GM06990 (cell line): ENCODE measurements around the gene MAP3K9.
"Not testable (repeated sequence)": the region's sequence is repeated elsewhere in the genome, so short reads cannot be mapped to it uniquely, and the experiment has no call there.

Source experiments
- DNase-seq: peaks from one replicate; pipeline ENCODE4 v3.0.0-alpha.2; 2011; ENCODE audit not compliant: insufficient read length; ENCODE audit errors: extremely low read depth
- H3K27me3 ChIP-seq: replicated peaks from 2 replicates; pipeline ENCODE4 v1.6.0; 2011; ENCODE audit warnings: low read length; ENCODE audit not compliant: control insufficient read depth, insufficient read depth
- H3K36me3 ChIP-seq: 2 replicates; pipeline ENCODE4 v1.5.1; 2011; ENCODE audit warnings: low read length; ENCODE audit not compliant: control insufficient read depth, insufficient read depth
- H3K4me3 ChIP-seq: replicated peaks from 2 replicates; pipeline ENCODE4 v1.5.1; 2011; ENCODE audit warnings: low read depth, mild to moderate bottlenecking, control low read depth, low read length
- TF ChIP-seq, protein P1 (sequence below): IDR thresholded peaks from 2 replicates; pipeline ENCODE4 v1.5.1; 2011; ENCODE audit warnings: low read length, control low read depth, mild to moderate bottlenecking, inconsistent platforms; ENCODE audit not compliant: insufficient read depth, poor library complexity, severe bottlenecking

The MAP3K9 gene

DNA sequence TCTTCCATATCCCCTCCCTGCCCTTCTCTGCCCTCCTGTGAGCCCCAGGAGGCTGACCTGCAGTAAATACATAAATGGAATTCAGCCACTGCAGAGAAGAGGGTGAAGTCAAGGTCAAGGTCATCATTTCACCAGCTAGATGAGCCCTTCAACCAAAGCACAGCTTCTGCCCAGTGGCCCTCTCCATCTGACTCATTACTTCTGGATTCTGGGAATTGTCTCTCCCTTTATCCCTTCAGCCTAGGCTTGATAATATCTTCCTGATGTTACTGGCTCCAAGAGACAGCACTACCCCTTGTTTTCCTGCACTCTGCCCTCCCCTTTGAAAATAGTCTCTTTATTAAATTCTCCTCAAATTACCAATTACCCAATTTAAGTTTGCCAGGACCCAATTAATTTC is 103.1 kb downstream of the MAP3K9 start:
- no peaks in the 10 kb centered on the region for H3K36me3 ChIP-seq
- H3K27me3 ChIP-seq = no peaks in the 10 kb centered on the region
- H3K4me3 ChIP-seq = no peak overlapping the region
- TF ChIP-seq, protein P1, sequence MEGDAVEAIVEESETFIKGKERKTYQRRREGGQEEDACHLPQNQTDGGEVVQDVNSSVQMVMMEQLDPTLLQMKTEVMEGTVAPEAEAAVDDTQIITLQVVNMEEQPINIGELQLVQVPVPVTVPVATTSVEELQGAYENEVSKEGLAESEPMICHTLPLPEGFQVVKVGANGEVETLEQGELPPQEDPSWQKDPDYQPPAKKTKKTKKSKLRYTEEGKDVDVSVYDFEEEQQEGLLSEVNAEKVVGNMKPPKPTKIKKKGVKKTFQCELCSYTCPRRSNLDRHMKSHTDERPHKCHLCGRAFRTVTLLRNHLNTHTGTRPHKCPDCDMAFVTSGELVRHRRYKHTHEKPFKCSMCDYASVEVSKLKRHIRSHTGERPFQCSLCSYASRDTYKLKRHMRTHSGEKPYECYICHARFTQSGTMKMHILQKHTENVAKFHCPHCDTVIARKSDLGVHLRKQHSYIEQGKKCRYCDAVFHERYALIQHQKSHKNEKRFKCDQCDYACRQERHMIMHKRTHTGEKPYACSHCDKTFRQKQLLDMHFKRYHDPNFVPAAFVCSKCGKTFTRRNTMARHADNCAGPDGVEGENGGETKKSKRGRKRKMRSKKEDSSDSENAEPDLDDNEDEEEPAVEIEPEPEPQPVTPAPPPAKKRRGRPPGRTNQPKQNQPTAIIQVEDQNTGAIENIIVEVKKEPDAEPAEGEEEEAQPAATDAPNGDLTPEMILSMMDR = no peak
- DNase-seq = no peak

DNA sequence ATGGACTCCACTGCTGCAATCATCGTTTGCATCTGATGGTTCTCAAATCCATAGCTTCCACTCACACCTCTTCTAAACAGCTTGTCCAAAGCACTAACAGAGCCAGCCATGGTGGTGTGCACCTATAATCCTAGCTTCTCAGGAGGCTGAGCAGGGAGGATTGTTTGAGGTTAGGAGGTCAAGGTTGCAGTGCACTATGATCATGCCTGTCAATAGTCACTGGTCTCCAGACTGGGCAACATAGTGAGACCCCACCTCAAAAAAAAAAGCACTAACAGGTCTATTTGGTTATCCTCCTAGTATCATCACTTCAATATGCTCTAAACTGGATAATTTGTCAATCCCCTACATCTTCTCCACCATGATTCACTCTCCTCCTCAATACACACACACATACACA is 104.4 kb downstream of the MAP3K9 start:
- Histone ChIP-seq H3K4me3 (no peak overlapping the region), H3K27me3 (no peaks in the 10 kb centered on the region), H3K36me3 (no peaks in the 10 kb centered on the region)
- TF ChIP-seq, protein P1 = no peak
- no peak for DNase-seq

DNA sequence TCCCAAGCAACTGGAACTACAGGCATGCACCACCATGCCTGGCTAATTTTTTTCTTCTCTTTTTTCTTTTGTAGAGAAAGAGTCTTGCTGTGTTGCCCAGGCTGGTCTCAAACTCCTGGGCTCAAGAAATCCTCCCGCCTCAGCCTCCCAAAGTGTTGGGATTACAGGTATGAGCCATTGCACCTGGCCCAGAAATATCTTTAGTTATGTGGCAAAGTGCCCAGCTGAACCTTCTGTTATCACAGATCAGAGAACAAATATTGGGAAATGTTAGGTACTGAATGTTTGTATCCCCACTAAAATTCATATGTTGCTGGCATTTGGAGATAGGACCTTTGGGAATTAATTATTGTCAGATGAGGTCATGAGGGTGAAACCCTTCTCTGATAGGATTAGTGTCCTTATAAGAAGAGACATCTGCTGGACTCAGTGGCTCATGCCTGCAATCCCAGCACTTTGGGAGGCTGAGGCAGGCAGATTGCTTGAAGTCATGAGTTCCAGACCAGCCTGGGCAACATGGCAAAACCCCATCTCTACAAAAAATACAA is 105.6 kb downstream of the MAP3K9 start:
- H3K27me3 ChIP-seq, H3K4me3 ChIP-seq, DNase-seq, H3K36me3 ChIP-seq: not testable (repeated sequence)

- no peaks in the 10 kb centered on the region for H3K27me3 ChIP-seq
- TF ChIP-seq, protein P1 = no peak
- no peaks in the 10 kb centered on the region for H3K36me3 ChIP-seq
- no peak for DNase-seq
- H3K4me3 ChIP-seq = no peak overlapping the region
These were observed 107.2 kb downstream of the MAP3K9 start for GRCh38 chr14:70702161-70702560.

GRCh38 chr14:70701610-70702009 is 107.7 kb downstream of the MAP3K9 start:
- H3K4me3 ChIP-seq = no peak overlapping the region
- H3K27me3 ChIP-seq = no peaks in the 10 kb centered on the region
- TF ChIP-seq, protein P1 = no peak
- H3K36me3 ChIP-seq = no peaks in the 10 kb centered on the region
- DNase-seq = no peak

DNA sequence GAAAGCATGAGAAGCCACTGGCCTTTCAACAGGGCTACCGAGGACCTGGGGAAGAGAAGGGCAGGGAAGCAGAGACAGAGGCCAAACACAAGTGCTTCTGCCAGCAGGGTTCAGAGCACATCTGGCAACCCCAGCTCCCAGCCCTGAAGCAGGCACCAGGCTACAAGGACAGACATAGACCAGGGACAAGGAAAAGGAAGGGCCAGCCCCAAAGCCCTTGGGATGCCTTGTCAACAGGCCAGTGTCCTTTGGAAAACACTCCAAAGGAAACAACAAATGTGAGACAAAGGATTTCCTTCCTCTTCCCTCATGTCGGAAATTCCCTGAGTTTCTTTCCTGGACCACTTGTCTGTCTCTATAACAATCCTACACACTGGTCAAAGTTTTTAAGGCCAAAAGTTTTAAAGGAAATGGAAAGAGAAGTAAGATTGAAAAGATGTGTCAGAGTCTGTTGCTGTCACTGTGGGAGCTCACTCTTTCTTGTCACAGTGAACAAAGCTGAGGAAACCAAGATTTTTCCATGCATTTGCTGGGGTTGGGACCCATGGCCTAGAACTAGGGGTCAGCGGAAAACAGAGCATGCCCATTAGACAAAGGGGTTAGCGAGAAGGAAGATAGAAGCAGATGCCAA is 108.2 kb downstream of the MAP3K9 start:
- TF ChIP-seq, protein P1 = no peak
- H3K27me3 ChIP-seq = no peaks in the 10 kb centered on the region
- H3K4me3 ChIP-seq = no peak overlapping the region
- no peak for DNase-seq
- H3K36me3 ChIP-seq = no peaks in the 10 kb centered on the region
